ENCODE results near the gene PACS2. TPM values are rescaled to one million over a fixed set of nuclear protein-coding genes. Genes with fewer than 3 reads are reported as not detected.
"Not testable (repeated sequence)": the region's sequence is repeated elsewhere in the genome, so short reads cannot be mapped to it uniquely, and the experiment has no call there.

The PACS2 gene
- total RNA-seq, 1 donor from 2014 or later = 48.4 TPM

- no peak for DNase-seq (ENCODE audit: low read depth in 2 of 2)
Observed at GRCh38 chr14:105348945-105349699, 34.6 kb downstream of the PACS2 start.

DNA sequence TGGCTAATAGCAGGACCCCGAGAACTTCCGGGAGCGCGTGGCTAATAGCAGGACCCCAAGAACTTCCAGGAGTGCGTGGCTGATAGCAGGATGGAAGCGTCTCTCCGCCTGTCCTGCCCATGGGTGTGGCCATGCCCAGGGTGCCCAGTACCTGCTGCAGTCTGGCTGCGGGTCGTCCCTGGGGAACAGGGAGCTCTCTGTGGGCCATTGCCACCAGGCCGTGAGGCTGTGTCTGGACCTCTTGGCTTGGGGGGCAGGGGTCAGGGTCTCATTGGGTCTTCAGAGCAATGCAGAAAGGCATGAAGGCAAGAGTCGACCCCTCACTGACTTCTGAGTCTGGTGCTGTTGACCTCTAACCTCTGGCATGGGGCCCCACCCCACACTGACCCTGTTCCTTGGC is 35.4 kb downstream of the PACS2 start:
- DNase-seq (ENCODE audit: low read depth in 2 of 2) = no peak

DNA sequence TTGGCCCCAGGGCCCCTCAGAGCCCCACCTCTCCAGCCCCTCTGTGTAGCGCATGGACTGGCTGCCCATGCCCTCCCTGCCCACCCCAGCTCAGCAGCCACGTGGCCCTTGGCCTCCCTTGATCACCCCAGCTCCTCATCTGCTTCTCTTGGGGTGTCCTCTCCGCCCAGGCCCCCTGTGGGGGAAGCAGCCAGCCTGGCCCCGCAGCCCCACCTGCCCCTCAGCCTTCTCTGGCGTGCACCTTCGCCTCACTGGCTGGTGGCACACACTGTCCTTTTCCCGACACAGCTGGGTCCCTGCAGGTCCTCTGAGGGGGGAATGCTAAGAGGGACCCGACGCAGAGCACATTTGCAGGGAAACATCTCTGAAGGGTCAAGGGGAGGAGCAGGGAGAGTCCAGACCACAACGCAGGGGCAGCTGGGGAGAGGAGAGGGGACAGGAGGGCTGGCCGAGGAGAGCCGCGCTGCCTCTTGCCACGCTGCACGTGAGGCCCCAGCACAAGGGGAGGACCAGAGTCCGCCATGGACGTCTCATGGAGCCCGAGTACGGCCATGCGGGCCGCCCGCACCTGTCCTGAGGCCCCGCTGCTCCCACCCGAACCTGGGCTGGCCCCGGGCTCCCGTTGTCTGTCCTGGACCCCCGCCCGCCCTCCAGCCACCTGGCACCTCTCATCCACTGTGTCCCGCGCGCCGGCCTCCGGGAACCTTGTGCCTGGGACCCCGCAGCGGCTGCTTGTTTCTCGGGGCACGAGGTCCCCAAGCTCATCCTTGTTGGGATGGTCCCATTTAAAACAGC is 36.1 kb downstream of the PACS2 start:
- DNase-seq (ENCODE audit: low read depth in 2 of 2) = no peak

GRCh38 chr14:105351410-105351809 is 36.9 kb downstream of the PACS2 start:
- DNase-seq (ENCODE audit: low read depth in 2 of 2) = no peak

GRCh38 chr14:105351920-105352851 is 37.6 kb downstream of the PACS2 start:
- peak; percentile 89 to 94 for DNase-seq (ENCODE audit: low read depth in 2 of 2)

GRCh38 chr14:105353136-105353535 is 38.6 kb downstream of the PACS2 start:
- DNase-seq (ENCODE audit: low read depth in 2 of 2) = no peak

GRCh38 chr14:105354541-105354940 is 40.0 kb downstream of the PACS2 start:
- no peak for DNase-seq (ENCODE audit: low read depth in 2 of 2)

- no peak for DNase-seq (ENCODE audit: low read depth in 2 of 2)
Observed at GRCh38 chr14:105355049-105355575, 40.6 kb downstream of the PACS2 start.

DNA sequence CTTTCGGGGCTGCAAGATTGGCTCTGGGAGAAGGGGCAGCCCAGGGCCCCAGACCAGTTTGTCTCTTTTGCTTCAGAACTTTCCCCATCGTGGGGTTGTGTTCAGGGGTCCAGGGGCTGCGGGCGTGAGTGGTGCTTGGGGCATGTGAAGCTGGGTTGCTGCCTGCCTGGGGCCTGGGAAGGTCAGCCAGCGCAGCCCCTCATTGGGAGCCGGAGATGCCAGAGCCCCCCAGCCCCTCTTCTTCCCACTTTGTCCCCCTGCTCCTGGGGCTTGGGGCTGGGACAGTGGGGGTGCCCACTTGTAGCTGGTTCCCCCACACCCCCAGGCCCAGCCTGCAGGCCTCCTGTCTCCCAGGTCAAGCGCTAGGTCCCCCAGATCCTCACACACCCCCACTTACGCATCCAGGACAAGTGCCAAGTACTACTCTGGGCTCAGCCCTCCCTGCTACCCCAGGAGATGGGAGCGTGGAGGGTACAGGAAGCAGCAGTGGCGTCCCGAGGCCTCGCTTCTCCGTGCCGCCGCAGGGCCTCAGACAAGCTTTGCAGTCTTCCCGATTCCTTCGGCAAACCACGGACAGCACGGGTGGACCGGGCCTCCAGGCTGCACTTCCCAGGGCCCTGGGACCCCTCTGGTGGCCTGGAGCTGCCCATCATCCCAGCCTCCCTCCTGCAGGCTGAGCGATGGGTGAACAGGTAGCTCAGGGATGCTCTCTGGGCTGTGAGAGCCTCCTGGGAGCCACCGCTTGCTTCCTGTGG is 41.5 kb downstream of the PACS2 start:
- no peak for DNase-seq (ENCODE audit: low read depth in 2 of 2)

DNA sequence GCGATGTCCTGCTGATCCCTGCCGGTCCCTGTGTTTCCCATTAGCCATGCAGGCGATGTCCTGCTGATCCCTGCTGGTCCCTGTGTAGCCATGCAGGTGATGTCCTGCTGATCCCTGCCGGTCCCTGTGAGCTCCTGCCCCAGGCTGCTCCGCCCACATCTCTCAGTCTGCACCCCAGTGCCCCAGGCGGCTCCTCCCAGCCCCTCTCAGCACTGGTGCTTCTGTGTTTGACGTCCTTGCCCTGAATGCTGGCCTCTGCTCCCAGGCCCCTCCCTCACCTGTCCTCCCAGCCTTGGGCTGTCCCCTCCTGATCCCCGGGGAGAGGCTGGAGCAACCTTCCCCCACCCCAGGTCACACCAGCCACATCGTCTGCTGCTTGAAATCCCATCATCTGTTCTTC is 42.4 kb downstream of the PACS2 start:
- DNase-seq (ENCODE audit: low read depth in 2 of 2) = no peak

DNA sequence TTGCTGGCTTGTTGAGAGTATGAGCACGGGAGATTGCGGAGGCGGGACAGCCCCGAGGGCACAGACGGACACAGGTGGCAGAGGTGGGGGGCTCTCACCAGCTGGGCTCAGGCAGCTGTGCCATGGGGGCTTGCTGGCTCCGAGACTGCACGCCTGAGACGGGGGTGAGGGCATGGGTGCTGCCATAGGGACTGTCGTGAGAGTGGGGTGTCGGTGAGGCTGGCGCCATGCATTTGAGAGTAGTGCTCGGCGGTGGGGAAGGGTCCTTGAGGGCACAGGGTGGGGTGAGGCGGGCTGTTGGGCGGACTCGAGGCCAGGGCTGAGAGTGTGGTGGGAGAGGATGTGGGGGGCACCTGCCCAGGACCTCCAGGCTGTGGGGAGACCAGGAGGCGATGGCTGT is 43.1 kb downstream of the PACS2 start:
- no peak for DNase-seq (ENCODE audit: low read depth in 2 of 2)

GRCh38 chr14:105358140-105358846 is 43.7 kb downstream of the PACS2 start:
- no peak for DNase-seq (ENCODE audit: low read depth in 2 of 2)

- DNase-seq (ENCODE audit: low read depth in 2 of 2) = no peak
Observed at GRCh38 chr14:105358943-105359342, 44.4 kb downstream of the PACS2 start.

DNA sequence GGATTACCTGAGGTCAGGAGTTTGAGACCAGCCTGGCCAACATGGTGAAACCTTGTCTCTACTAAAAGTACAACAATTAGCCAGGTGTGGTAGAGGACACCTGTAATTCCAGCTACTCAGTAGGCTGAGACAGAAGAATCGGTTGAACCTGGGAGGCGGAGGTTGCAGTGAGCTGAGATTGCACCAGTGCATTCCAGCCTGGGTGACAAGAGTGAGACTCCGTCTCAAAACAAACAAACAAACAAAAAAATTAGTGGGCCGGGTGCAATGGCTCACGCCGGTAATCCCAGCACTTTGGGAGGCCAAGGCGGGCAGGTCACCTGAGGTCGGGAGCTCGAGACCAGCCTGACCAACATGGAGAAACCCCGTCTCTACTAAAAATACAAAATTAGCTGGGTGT is 46.9 kb downstream of the PACS2 start:
- not testable (repeated sequence) for DNase-seq (ENCODE audit: low read depth in 2 of 2)

DNA sequence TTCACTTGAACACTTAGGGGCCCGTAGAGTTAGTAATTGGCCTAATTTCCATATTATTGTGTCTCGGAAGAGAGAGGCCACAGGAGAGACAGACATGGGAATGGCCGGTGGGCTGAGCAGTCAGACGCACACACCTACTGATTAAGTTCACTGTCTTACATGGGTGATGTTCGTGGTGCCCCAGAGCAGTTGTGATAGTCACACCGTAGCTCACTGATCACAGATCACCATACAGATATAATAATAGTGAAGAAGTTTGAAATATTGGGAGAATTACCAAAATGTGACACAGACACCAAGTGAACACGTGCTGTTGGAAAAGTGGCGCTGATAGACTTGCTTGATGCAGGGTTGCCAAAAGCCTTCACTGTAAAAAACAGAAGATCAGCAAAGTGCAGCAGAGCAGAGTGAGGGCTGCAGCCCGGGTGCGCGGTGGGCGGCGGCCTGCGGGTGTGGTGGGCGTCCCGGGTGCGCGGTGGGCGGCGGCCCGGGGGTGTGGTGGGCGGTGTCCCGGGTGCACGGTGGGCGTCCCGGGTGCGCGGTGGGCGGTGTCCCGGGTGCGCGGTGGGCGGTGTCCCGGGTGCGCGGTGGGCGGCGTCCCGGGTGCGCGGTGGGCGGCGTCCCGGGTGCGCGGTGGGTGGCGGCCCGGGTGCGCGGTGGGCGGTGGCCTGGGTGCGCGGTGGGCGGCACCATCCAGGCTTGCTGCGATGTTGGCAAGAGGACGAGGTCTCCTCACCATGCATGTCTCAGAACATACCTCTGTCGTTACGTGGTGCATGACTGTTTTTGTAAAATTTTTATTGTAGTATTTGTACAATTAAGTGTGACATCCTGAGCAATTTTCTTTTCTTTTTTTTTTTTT is 49.5 kb downstream of the PACS2 start:
- no peak for DNase-seq (ENCODE audit: low read depth in 2 of 2)

DNA sequence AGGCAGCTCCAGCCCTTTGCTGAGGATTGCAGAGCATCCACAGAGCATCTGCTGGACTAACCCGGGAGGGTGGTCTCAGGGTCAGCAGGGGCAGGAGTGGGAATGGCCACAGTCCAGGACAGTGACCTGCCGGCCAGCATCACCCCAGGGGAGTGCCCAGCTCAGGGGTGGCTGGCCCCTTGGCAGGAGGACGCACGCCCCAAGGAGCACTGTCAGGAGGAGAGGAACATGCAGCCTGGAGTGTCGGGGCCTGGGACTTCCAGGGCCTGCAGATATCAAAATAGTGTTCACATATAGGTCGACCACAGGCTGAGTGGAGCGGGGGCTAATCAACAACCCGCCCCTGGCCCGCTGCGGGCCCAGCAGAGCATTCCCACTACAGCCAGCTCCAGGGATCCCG is 50.6 kb downstream of the PACS2 start:
- DNase-seq (ENCODE audit: low read depth in 2 of 2) = no peak

GRCh38 chr14:105365681-105366080 is 51.1 kb downstream of the PACS2 start:
- no peak for DNase-seq (ENCODE audit: low read depth in 2 of 2)

DNA sequence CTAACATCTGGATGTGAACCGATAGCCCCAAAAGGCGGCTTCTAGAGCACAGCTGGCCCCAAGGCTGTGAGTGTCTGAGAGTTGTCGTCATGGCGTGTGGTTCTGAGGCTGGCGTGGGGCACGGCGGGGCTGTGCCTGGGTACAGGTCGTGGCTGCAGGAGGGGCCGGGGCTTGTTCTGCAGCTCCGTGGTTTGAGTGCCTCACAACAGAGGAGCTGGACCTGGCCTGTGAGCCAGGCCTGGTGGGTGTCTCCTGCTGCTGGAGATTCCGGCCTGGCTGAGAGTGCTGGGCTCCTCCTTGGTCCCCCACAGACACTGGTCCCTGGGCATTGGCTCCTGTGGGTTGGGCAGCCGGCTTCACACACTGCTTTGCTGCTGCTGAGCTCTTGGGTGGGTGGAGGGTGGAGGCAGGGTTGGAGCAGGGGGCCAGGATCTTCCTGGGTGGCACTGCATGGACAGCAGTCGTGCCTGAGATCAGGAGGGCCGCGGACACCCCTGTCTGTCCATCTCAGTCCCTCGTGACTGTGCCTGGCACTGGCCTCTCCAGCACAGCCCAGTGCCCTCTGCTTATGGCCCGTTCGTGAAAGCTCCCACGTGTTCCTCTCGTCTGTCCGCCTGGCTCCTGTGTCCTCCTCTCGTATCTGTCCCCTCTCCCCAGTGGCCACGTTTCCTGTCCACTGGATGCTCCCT is 52.0 kb downstream of the PACS2 start:
- DNase-seq (ENCODE audit: low read depth in 2 of 2) = no peak

Data from lung microvascular endothelial cell (primary cell).